ENCODE measurements around the gene GRIK5. TPM values are rescaled to one million over a fixed set of nuclear protein-coding genes. Genes with fewer than 3 reads are reported as not detected.

GRIK5 gene
- total RNA-seq, 2 experiments from 2014 or later, result 0.63 to 0.95 TPM

DNA sequence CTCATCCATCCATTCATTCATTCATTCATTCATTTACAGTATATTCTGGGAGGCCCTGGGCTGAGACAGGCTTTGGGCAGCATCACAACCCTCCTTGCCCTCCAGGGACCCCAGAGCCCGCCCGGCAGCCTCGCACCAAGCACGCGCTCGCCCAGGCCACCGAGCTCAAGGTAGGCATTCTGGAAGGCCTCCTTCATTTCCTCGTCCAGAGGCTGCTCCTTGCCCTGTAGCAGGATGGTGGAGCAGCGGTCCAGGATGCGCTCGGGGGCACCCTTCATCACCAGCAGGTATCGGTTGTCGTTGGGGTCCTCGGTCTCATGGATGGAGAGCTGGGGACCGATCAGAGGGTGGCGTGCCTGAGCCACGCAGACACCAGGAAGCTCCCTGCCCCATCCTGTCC, 91.5 kb downstream of the GRIK5 start:
- no peaks in the 10 kb centered on the region for H3K27me3 Mint-ChIP-seq
- no peaks in the 10 kb centered on the region for H3K9me3 Mint-ChIP-seq
- H3K36me3 Mint-ChIP-seq (ENCODE audit: low read depth), result peaks cover 4% of the 10 kb centered on the region
- no peak overlapping the region for H3K27ac Mint-ChIP-seq
- TF ChIP-seq, protein P1, sequence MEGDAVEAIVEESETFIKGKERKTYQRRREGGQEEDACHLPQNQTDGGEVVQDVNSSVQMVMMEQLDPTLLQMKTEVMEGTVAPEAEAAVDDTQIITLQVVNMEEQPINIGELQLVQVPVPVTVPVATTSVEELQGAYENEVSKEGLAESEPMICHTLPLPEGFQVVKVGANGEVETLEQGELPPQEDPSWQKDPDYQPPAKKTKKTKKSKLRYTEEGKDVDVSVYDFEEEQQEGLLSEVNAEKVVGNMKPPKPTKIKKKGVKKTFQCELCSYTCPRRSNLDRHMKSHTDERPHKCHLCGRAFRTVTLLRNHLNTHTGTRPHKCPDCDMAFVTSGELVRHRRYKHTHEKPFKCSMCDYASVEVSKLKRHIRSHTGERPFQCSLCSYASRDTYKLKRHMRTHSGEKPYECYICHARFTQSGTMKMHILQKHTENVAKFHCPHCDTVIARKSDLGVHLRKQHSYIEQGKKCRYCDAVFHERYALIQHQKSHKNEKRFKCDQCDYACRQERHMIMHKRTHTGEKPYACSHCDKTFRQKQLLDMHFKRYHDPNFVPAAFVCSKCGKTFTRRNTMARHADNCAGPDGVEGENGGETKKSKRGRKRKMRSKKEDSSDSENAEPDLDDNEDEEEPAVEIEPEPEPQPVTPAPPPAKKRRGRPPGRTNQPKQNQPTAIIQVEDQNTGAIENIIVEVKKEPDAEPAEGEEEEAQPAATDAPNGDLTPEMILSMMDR (IDR thresholded peaks at IDR 0.05), result no peak
- no peak for ATAC-seq
- DNase-seq, result no peak
- H3K4me3 Mint-ChIP-seq, result no peak overlapping the region
- no peaks in the 10 kb centered on the region for H3K4me1 Mint-ChIP-seq (ENCODE audit: low read depth)
- intact Hi-C loops (cut with micrococcal nuclease), result no loop called here
- CTCF ChIA-PET, result no interaction called here
- POLR2A ChIA-PET, result no interaction called here

GRCh38 chr19:41977916-41978315, 92.1 kb downstream of the GRIK5 start:
- ChIA-PET CTCF (no interaction called here), POLR2A (no interaction called here)
- no peak overlapping the region for H3K27ac Mint-ChIP-seq
- no peaks in the 10 kb centered on the region for H3K4me1 Mint-ChIP-seq (ENCODE audit: low read depth)
- H3K9me3 Mint-ChIP-seq, result no peaks in the 10 kb centered on the region
- intact Hi-C loops (cut with micrococcal nuclease), result no loop called here
- DNase-seq, result no peak
- ATAC-seq, result no peak
- no peaks in the 10 kb centered on the region for H3K27me3 Mint-ChIP-seq
- peaks cover 4% of the 10 kb centered on the region for H3K36me3 Mint-ChIP-seq (ENCODE audit: low read depth)
- TF ChIP-seq, protein P1 (IDR thresholded peaks at IDR 0.05), result no peak
- H3K4me3 Mint-ChIP-seq, result no peak overlapping the region

- Mint-ChIP-seq H3K27ac (no peak overlapping the region), H3K4me3 (no peak overlapping the region), H3K27me3 (no peaks in the 10 kb centered on the region), H3K36me3 (ENCODE audit: low read depth) (peaks cover 3% of the 10 kb centered on the region), H3K4me1 (ENCODE audit: low read depth) (no peaks in the 10 kb centered on the region), H3K9me3 (no peaks in the 10 kb centered on the region)
- ATAC-seq, result no peak
- ChIA-PET POLR2A (no interaction called here), CTCF (no interaction called here)
- intact Hi-C loops (cut with micrococcal nuclease), result no loop called here
- DNase-seq, result no peak
- TF ChIP-seq, protein P1 (IDR thresholded peaks at IDR 0.05), result no peak
Observed at GRCh38 chr19:41974652-41975051, 95.4 kb downstream of the GRIK5 start.

GRCh38 chr19:41971363-41971762, 98.6 kb downstream of the GRIK5 start:
- TF ChIP-seq, protein P1 (IDR thresholded peaks at IDR 0.05), result no peak
- no peaks in the 10 kb centered on the region for H3K27me3 Mint-ChIP-seq
- H3K36me3 Mint-ChIP-seq (ENCODE audit: low read depth), result peaks cover 1% of the 10 kb centered on the region
- no peaks in the 10 kb centered on the region for H3K4me1 Mint-ChIP-seq (ENCODE audit: low read depth)
- no peak overlapping the region for H3K4me3 Mint-ChIP-seq
- ChIA-PET CTCF (interaction anchor here (1.4 kb wide), 1 partner anchor 64 kb away, joined by 3 read pairs; no protein-coding TSS in a partner anchor), POLR2A (no interaction called here)
- intact Hi-C loops (cut with micrococcal nuclease), result no loop called here
- H3K9me3 Mint-ChIP-seq, result no peaks in the 10 kb centered on the region
- H3K27ac Mint-ChIP-seq, result no peak overlapping the region
- no peak for ATAC-seq
- DNase-seq, result no peak

GRCh38 chr19:41969772-41970458, 100.1 kb downstream of the GRIK5 start:
- ChIA-PET CTCF (no interaction called here), POLR2A (no interaction called here)
- H3K9me3 Mint-ChIP-seq, result no peaks in the 10 kb centered on the region
- ATAC-seq (no peak), DNase-seq (no peak)
- H3K27ac Mint-ChIP-seq, result no peak overlapping the region
- H3K4me3 Mint-ChIP-seq, result no peak overlapping the region
- peaks cover 1% of the 10 kb centered on the region for H3K36me3 Mint-ChIP-seq (ENCODE audit: low read depth)
- intact Hi-C loops (cut with micrococcal nuclease), result no loop called here
- TF ChIP-seq, protein P1 (IDR thresholded peaks at IDR 0.05), result no peak
- no peaks in the 10 kb centered on the region for H3K27me3 Mint-ChIP-seq
- H3K4me1 Mint-ChIP-seq (ENCODE audit: low read depth), result peaks cover 3% of the 10 kb centered on the region
